Sciatic nerve (tissue), 2 donors: ENCODE results near the gene ZP1. TPM values are rescaled to one million over a fixed set of nuclear protein-coding genes. Genes with fewer than 3 reads are reported as not detected.
A peak's percentile ranks its signal among the peaks of the same experiment; 100 is the strongest.

ENCODE experiments used
- ATAC-seq: fragments of 200-7000 bp; cut with Tn5 transposase; one replicate; pipeline ENCODE4 v1.9.1; 2020; ENCODE audit warnings: mild to moderate bottlenecking, moderate library complexity
- DNase-seq: peaks from one replicate; pipeline ENCODE4 v3.0.0-alpha.2; 2020; ENCODE audit warnings: low spot score
- intact Hi-C: fragments of 100-400 bp; cut with DNase I; formaldehyde crosslinking; loops from one replicate; pipeline ENCODE4 v1.14.2; 2022
- total RNA-seq: library from RNA; stranded (reverse); fragmentation: NEBNext Ultra II Directional; extraction: Animal tissue kit (Norgen Biotek cat#: 25700); gene quantifications from one replicate; pipeline ENCODE4 v1.2.1, GENCODE V29; 2021
- donor health status: DM: no; HTN: no; CAD: no.
- donor health status: DM: no; HTN: no; CAD: no.

The ZP1 gene
- total RNA-seq, 1 donor from 2014 or later: 0.85 TPM

DNA sequence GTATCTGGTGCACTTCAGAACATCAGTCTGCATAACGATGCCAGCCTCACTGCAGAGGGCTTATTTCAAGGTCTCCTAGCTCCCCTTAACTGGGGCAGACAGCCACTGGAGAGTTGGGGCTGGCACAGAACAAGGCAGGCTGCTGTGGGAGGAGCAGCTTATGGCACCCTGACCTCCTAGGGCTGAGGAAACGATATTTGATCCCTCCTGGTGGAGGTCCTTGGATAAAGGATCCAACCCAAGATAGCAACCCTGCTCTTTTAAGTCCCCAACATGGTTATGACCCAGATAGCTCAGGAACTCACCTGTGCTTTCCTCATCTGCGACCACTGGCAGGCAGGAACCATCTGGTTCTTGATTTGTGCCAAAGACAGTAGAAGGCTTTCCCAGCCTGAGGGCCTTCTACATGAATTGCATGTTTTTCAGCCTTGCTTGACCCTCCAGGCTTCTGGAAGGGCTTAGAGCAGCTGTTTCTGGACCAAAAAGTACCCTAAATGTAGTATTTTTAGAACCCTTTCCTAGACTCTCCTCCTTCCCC lies 49.4 kb downstream of the ZP1 start:
- intact Hi-C loops: loop anchor here (5.0 kb wide), 1 partner anchor 1751 kb away; the partner anchor contains the start of genes C11orf98 and CSKMT
- ATAC-seq (no peak), DNase-seq (no peak)

DNA sequence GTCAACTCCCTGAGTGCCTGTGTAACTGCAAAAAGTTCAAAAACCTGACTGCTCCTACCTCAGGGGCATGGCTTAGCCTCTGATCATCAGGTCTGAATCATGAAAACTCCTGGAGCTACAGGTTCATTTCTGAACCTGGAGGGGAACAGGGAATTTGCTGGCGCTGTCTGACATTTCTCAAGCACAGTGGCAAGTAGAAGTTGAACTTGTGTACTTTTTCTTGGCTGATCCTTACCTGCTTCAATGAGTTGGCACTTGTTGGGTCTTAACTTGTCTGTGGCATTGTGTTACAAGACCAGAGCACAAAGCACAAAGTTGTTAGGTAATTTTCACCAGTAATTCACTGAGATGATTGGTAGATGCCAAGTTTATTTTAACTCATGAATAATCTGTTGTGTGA lies 49.9 kb downstream of the ZP1 start:
- intact Hi-C loops: loop anchor here (5.0 kb wide), 1 partner anchor 1750 kb away; the partner anchor contains the start of genes C11orf98 and CSKMT
- ATAC-seq (no peak), DNase-seq (no peak)

DNA sequence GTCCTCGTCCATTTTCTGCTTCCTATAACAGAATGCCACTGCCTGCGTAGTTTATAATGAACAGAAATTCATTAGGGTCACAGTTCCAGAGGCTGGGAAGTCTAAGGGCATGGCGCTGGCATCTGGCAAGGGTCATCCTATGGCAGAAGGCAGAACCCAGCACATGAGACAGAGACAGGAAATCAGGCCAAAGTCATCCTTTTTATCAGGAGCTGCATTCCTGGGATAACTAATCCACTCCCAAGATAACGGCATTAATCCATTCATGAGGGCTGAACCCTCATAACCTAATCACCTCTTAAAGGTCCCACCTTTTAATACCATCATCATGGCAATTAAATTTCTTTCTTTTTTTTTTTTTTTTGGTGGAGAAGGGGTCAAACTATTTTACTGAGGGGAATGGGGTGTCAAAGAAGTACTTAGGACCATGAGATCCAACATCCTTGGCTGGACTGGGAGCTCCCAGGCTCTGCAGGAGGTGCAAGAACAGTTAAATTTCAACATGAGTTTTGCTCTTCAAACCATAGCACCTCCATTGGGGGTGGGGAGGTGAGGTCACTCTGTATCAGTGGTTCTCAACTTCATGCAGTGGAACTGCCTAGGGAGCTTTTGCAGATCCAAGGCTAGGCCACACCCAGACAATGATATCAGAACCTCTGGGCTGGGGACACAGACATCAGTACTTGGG lies 51.1 kb downstream of the ZP1 start:
- no peak for ATAC-seq
- intact Hi-C loops: loop anchor here (5.0 kb wide), 1 partner anchor 1749 kb away; the partner anchor contains the start of genes C11orf98 and CSKMT
- DNase-seq: no peak

DNA sequence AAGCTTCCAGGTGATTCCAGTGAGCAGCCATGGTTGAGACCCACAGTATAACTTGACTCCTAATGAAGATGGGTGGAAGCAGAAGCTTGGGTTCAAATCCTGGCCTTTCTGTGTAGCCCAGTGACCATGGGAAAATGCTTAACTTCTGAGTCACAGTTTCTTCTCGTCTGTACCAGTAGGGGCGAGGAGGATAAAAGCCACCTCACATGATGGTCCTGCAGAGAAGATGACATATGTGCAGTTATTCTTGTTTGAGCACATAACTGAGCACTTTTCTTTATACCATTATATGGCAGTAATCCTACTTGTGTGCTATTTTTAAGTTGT lies 51.6 kb downstream of the ZP1 start:
- DNase-seq: no peak
- no peak for ATAC-seq
- intact Hi-C loops: loop anchor here (5.0 kb wide), 1 partner anchor 1748 kb away; the partner anchor contains the start of genes C11orf98 and CSKMT

DNA sequence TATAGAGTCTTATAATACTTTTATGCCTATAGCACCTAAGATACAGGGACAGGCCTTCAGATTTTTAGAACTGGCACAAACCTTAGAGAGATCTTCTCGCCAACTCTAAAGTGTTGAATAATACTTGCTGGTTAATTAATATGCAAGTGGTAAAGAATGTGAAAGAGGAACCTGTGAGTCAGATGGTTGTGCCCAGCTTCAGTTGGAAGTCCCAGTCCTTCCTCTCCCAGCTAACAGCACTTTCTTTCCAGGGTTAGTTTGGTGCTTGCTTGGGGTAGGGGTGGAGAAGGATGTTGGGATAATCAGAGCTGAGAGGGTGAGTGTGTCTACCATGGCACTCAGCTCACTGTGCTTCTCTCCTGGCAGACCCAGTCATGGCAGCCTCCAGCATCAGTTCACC lies 52.0 kb downstream of the ZP1 start:
- DNase-seq (no peak), ATAC-seq (no peak)
- intact Hi-C loops: loop anchor here (5.0 kb wide), 1 partner anchor 1748 kb away; the partner anchor contains the start of genes C11orf98 and CSKMT

DNA sequence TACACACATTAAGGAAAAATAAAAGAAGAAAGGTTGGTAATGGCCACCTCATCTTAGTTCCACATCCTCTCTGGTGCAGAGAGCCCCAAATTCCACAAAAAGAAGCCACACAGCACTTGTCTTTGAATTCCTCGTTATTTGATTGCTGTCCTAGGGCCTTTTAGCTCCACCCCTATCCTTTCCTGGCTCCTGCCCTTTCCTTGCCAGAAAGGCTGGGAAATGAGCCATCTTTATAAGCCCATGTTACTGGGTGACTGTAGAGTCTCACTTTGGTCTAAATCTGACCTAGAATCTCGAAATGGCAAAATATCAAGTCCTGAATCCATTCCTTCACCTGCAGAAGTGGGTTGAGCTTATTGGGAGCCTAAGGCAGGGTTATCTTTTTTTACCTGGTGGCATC lies 52.6 kb downstream of the ZP1 start:
- intact Hi-C loops: loop anchor here (5.0 kb wide), 1 partner anchor 1747 kb away; the partner anchor contains the start of genes C11orf98 and CSKMT
- ATAC-seq (no peak), DNase-seq (no peak)

DNA sequence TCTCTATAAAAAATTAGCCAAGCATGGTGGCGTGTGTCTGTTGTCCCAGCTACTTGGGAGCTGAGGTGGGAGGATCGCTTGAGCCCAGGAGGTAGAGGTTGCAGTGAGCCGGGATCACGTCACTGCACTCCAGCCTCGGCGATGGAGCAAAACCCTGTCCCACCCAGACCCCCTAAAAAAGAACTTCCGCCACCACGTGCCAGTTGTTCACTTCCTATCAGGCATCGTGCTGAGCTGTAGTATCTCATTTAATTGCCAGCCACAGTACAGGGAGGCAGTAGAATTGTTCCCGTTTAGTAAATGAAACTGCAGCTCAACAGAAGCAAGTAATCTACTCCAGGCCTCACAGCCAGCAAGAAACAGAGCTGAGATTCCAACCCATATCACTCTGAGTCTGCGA lies 53.9 kb downstream of the ZP1 start:
- DNase-seq (no peak), ATAC-seq (no peak)
- intact Hi-C loops: no loop called here

DNA sequence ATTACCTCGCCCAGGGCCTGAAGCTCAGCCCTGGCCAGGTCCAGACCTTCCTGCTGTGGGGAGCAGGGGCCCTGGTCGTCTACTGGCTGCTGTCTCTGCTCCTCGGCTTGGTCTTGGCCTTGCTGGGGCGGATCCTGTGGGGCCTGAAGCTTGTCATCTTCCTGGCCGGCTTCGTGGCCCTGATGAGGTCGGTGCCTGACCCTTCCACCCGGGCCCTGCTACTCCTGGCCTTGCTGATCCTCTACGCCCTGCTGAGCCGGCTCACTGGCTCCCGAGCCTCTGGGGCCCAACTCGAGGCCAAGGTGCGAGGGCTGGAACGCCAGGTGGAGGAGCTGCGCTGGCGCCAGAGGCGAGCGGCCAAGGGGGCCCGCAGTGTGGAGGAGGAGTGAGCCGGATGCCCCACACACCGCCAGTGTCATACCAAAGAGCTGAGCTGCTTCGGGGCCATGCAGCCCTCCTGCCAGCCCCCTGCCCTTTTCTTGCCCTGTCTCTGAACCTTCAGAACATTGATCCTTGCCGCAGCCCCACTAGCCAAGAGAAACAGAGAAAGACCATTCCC lies 54.5 kb downstream of the ZP1 start:
- intact Hi-C loops: no loop called here
- no peak for ATAC-seq
- peak; percentile 39 for DNase-seq

DNA sequence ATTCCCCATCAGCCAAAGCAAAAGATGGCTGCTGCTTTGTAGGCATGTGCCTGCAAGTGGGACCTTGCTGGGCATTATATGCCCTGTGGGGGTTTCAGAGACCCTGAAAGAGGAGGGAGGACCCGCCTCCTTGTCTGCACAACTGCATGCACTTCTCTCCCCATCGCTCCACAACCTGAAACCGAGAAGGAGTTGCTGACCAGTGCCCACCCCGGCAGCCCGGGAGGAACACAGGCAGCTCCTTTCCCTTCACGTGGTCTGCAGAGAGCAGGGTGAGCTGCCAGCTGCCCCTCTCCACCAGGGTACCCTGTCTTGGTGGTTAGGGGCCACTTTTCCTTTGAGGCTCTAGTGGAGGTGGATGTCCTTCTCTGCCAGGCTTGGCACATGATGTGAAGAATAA lies 55.6 kb downstream of the ZP1 start:
- DNase-seq (no peak), ATAC-seq (no peak)
- intact Hi-C loops: no loop called here

DNA sequence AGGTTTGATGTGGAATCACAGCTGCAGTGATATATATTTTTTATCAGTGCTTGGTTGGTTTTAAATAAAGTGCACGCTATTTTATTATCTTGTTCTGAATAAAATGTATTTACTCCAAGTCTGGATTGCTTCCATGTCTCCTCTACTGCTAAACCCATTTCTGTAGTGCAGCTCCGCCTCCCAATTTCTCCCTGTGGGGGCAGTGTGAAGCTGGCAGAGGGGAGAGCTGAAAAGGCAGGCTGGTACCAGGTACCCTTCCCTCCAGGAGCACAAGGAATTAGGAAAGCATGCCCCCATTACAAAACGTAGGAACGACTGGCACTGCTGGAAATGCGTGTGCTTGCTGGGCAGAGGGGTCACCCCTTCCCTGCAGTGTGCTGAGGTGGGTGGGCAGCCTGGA lies 56.0 kb downstream of the ZP1 start:
- DNase-seq: no peak
- intact Hi-C loops: no loop called here

DNA sequence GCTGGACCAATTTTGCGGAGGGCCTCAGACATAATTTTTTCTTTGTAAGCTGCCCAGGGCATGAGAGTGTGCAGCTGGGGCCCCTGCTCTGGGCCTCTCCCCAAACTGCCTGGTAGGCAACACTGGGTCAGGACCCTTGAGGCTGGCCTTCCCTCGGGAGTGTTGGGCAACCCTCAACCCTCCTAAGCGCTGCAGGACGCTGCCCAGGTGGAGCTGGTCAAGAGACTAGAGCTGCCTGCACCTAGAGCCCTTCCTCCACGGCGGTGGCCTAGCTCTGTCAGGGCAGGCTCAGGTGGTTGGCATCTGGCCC lies 56.4 kb downstream of the ZP1 start:
- intact Hi-C loops: no loop called here
- peak; percentile 14 for ATAC-seq
- no peak for DNase-seq

More for the DNA sequence above, 56.0 kb downstream of the ZP1 start:
- ATAC-seq: no peak

DNA sequence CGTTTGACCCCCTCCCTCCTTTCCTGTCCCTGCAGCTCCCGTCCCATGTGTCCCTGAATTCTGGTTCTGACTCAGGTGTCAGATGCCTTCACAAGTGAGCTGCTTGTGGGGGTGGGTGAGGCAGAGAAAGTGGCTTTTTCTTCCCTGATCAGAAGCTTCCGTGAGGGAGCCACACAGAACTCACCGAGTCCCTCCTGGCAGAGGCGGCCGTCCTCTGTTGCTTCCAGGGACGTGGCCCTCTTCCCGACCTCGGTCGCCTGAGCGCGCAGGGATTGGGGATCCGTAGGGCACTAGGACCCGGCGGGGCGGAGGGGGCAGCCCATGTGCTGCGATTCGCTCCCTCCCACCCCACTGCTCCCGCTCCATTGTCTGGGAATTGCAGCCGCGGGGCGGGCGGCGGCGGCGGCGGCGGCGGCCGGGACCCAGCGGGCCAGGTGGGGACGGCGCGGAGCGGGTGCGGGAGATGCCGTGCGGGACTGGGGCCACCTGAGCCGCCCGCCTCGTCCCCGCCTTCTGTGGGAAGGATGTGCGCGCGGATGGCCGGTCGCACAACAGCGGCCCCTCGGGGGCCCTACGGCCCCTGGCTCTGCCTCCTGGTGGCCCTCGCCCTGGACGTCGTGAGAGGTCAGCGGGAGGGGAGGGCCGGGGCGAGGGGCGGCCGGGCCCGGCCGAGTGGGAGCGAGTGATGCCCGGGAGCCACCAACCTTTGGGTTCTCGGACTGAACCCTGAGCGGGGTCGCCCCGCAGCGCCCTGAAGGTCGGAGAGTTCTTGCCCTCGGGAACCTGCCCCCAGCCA lies 57.0 kb downstream of the ZP1 start, which contains the start of gene TMEM132A:
Gene TMEM132A, plus strand, starts transcription at position 351 of the 796 bp plus-strand sequence. Its CDS starts 174 bp downstream, at position 525.
- DNase-seq (peak; percentile 80), ATAC-seq (peak; percentile 87)
- intact Hi-C loops: no loop called here

Other genes with a start within 250 kb of the ZP1 start
- not detected for gene MS4A8, start 167.9 kb upstream of the ZP1 start, total RNA-seq
- not detected for gene MS4A18, start 142.8 kb upstream of the ZP1 start, total RNA-seq
- not detected for gene MS4A15, start 110.7 kb upstream of the ZP1 start, total RNA-seq
- not detected for gene MS4A10, start 82.2 kb upstream of the ZP1 start, total RNA-seq
- 16.5 TPM for gene CCDC86, start 25.4 kb upstream of the ZP1 start, total RNA-seq
- gene PTGDR2, start 11.6 kb upstream of the ZP1 start, total RNA-seq: 1.1 TPM
- gene PRPF19, start 39.0 kb downstream of the ZP1 start, total RNA-seq: 50.7 TPM
- gene TMEM109, start 46.6 kb downstream of the ZP1 start, total RNA-seq: 128 TPM
- 34.2 TPM for gene TMEM132A, start 56.9 kb downstream of the ZP1 start, total RNA-seq
- gene SLC15A3, start 84.6 kb downstream of the ZP1 start, total RNA-seq: 49.4 TPM
- gene CD6, start 104.1 kb downstream of the ZP1 start, total RNA-seq: 2.5 TPM
- gene CD5, start 234.9 kb downstream of the ZP1 start, total RNA-seq: 1.3 TPM